ENCODE measurements around the gene STK17A.

DNA sequence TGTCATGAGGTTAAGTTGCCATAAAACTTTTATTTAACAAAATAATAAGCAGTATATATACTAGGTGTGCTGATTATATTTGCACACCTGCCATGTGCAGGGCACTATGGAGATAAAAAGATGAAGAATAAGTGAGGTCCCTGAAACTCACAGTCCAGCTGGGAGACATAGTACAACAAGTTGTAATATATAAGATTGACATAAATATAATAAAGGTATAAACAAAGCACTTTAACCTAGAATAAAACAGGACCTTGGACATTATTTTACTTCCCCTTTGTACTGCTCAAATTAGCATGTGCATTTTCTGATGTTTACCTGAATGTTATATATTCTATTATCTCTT lies 6.2 kb downstream of the STK17A start:
- TF ChIP-seq CTCF (IDR thresholded peaks at IDR 0.05): no peak
- TF ChIP-seq EZH2phosphoT487 (IDR thresholded peaks at IDR 0.05): no peak
- TF ChIP-seq EZH2 (IDR thresholded peaks at IDR 0.05): no peak
